Activated CD4-positive, alpha-beta T cell treated with anti-CD3 and anti-CD28 coated beads, Interleukin-2, amount 50 U/mL, for 48 hours (primary cell): ENCODE measurements around the gene AGRN.
"Not testable (repeated sequence)": the region's sequence is repeated elsewhere in the genome, so short reads cannot be mapped to it uniquely, and the experiment has no call there.

ENCODE experiments used
- DNase-seq, 2 experiments: peaks; one replicate each; pipeline ENCODE4 v3.0.0-alpha.2; 2020

Gene AGRN

DNA sequence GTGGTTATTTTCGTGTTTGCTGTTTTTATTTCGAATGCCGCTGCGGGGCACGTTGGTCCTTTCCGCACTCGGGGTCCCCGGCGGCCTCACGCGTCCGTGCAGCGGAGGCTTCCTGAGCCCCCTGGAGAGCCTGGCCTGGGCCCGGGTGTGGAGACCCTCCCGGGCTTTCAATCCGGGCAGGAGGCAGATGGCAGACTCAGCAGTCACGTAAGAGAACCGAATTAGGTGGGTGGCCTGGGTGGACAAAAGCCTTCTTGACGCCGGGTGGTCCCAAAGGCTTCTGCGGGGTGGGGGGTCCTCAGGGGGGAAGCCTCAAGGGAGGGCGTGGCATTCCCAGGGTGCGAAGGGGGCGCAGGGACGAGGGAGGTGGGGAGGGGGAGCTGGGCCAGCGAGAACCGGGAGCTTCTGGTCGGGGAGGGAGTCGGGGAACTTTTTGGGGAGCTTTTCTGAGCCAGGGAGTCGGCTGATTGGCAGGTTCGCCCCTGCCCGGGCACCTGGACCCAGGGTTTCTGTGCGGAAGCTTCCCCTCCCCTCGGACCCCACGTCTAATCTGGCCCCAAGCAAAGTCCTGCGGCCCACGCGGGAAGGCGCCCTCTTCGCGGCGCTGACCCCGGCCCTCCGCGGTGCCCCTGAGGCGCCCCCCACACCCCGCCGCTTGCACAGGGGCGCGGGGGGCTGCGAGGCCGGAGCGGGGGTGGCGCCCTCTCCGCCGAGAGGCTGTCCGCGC, 18.7 kb upstream of the AGRN start:
- no peak for DNase-seq

GRCh38 chr1:1003618-1004419, 16.1 kb upstream of the AGRN start:
- DNase-seq, result no peak

DNA sequence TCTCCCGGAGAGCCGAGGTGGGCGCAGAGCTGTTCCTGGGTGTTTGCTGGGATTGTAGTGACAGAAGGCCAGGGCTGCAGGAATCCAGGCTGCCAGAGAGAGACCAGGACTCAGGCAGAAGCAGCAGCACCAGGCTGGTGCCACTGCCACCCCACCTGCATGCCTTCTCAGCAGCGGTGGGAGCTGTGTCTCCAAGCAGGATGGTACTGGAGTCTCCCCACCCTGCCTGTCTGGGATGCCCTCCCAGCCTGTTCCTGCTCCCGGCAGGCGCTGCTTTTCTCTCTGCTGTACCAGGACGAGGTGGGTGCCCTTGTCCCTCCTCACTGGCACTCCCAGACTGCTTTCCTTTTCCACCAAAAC, 15.5 kb upstream of the AGRN start:
- DNase-seq, result no peak

- no peak for DNase-seq
Measured at GRCh38 chr1:1004780-1005697, 14.9 kb upstream of the AGRN start.

GRCh38 chr1:1005774-1006304, 14.1 kb upstream of the AGRN start:
- no peak for DNase-seq

GRCh38 chr1:1006305-1007159, 13.4 kb upstream of the AGRN start:
- DNase-seq, result no peak

DNA sequence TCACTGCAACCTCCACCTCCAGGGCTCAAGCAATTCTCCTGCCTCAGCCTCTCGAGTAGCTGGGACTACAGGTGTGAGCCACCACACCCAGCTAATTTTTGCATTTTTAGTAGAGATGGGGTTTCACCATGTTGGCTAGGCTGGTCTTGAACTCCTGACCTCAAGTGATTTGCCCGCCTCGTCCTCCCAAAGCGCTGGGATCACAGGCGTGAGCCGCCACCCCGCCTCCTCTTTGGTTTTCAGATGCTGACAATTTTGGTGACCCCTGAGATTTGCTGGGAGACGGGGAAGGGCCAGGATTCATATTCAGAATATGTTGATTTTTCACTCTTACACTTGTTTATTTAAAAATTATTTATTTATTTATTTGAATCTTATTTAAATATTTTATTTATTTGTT, 9.8 kb upstream of the AGRN start:
- DNase-seq, result not testable (repeated sequence)

GRCh38 chr1:1011396-1011949, 8.4 kb upstream of the AGRN start:
- no peak for DNase-seq

- DNase-seq, result not testable (repeated sequence)
Measured at GRCh38 chr1:1012736-1013104, 7.2 kb upstream of the AGRN start.

DNA sequence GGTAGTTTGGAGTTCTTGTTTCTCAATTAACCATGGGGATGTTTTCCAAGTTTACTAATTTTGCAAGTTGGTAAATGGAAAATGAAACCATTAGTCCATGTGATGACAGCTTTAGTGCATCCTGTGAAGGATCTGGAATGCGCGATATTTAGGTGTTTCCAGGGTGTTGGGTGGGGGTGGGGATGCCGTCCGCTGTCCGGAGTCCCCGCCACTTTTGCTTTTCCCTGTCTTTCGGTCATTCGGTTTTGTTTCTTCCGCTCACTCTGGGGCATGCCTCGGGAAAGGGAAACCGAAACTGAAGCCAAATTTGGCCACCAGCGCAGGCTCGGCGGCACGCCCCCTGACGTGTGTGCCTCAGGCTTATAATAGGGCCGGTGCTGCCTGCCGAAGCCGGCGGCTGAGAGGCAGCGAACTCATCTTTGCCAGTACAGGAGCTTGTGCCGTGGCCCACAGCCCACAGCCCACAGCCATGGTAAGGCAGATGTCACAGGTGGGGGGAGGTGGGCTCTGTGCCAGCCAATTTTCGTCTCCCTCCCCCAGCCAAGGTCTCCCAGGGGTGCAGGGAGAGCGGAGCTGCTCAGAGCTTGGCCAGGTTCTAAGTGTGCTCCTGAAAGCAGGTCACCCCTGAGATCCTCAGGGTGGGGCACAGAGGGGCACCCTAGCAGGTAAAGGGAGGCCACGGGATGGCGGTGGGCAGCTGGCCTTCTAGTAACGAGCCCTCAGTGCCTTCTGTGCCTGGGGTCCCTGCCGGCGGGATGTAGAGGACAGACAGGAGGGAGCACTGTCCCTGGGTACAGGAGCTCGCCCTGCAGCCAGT, 6.6 kb upstream of the AGRN start, which contains the start of gene ISG15:
Gene ISG15 (plus strand): TSS at position 393 of the 817 bp plus-strand sequence. CDS start 77 bp downstream, at position 470.
- peak; percentile 83 to 88 for DNase-seq

GRCh38 chr1:1013922-1014648, 5.8 kb upstream of the AGRN start:
- peak; percentile 45 to 55 for DNase-seq

GRCh38 chr1:1014799-1015681, 4.9 kb upstream of the AGRN start:
- peak in 1 of 2 experiments; percentile 31 for DNase-seq

- DNase-seq, result not testable (repeated sequence)
Measured at GRCh38 chr1:1017397-1018320, 2.3 kb upstream of the AGRN start.

DNA sequence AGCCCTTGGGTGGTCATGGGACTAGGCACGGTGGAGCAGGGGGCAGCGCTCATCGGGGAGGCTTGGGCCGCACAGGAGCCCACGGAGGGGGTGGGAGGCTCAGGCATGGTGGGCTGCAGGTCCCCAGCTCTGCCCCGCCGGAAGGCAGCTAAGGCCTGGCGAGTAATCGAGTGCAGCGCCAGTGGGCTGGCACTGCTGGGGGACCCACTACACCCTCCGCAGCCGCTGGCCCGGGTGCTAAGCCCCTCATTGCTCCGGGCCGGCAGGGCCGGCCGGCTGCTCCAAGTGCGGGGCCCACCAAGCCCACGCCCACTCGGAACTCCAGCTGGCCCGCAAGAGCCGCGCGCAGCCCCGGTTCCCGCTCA, 1.6 kb upstream of the AGRN start:
- not testable (repeated sequence) for DNase-seq

GRCh38 chr1:1019122-1019999, 559 bp upstream of the AGRN start:
- peak; percentile 80 to 81 for DNase-seq

- DNase-seq, result peak; percentile 35 to 40
Measured at GRCh38 chr1:1020415-1021009, 592 bp downstream of the AGRN start.
